Fibroblast of villous mesenchyme (primary cell): ENCODE results near the gene PKM. TPM values are rescaled to one million over a fixed set of nuclear protein-coding genes. Genes with fewer than 3 reads are reported as not detected.
A peak's percentile ranks its signal among the peaks of the same experiment; 100 is the strongest.

ENCODE experiments used
- DNase-seq: peaks from one replicate; pipeline ENCODE4 v3.0.0-alpha.2; 2010; ENCODE audit warnings: low read depth
- H3K4me3 ChIP-seq: 2 replicates; pipeline ENCODE4 v1.5.1; 2011; ENCODE audit warnings: low read depth, mild to moderate bottlenecking, low read length
- total RNA-seq: library from RNA; depleted of rRNA; stranded (reverse); fragments of >200 nt; gene quantifications from 2 replicates; pipeline ENCODE4 v1.2.3, GENCODE V29; 2012
- TF ChIP-seq, protein P1 (sequence below): IDR thresholded peaks from 2 replicates; pipeline ENCODE4 v1.5.1; 2012; ENCODE audit warnings: low read depth, mild to moderate bottlenecking, low read length; ENCODE audit not compliant: insufficient read depth

PKM gene
- total RNA-seq, 1 donor: 2,239 TPM

DNA sequence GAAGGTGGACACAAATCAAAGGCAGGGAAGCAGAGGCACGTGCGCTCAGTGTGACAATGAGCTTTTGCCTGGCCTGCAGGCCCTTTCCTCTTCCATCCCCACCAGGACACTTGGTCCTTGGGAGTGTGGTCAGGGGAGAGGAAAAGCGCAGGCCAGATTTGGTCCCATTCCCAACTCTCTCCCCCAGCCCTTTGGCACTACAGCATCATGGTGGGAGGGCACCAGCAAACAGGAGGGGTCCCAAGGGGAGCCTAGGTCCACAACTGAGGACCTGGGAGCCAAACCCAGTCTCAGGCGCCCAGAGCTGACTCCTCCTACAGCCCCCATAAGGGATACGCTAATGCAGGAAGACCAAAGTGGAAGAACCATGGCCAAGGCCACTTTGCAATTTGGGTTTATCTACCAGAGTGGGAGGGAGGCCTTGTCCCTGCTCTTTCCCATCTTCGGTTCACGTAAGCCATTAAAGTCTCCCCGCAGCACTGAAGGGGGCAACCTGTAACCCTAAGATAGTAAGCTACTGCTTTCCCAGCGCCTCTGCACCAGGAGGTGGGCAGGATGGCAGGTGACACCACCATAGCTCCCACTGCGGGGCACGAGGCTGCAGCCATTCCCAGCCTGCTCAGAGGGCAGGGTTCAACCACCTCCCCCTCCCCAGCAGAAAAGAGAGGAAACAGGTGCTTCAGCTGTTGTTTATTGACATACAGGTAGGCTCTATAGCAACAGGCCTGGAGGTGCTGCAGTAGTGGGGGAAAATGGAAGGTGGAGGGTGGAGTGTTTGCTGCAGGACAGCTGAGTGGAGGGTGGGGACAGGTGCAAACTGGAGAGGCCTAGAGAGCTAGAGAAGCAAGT is 32.4 kb downstream of the PKM start:
- no peak overlapping the region for H3K4me3 ChIP-seq
- TF ChIP-seq, protein P1, sequence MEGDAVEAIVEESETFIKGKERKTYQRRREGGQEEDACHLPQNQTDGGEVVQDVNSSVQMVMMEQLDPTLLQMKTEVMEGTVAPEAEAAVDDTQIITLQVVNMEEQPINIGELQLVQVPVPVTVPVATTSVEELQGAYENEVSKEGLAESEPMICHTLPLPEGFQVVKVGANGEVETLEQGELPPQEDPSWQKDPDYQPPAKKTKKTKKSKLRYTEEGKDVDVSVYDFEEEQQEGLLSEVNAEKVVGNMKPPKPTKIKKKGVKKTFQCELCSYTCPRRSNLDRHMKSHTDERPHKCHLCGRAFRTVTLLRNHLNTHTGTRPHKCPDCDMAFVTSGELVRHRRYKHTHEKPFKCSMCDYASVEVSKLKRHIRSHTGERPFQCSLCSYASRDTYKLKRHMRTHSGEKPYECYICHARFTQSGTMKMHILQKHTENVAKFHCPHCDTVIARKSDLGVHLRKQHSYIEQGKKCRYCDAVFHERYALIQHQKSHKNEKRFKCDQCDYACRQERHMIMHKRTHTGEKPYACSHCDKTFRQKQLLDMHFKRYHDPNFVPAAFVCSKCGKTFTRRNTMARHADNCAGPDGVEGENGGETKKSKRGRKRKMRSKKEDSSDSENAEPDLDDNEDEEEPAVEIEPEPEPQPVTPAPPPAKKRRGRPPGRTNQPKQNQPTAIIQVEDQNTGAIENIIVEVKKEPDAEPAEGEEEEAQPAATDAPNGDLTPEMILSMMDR: no peak
- no peak for DNase-seq

DNA sequence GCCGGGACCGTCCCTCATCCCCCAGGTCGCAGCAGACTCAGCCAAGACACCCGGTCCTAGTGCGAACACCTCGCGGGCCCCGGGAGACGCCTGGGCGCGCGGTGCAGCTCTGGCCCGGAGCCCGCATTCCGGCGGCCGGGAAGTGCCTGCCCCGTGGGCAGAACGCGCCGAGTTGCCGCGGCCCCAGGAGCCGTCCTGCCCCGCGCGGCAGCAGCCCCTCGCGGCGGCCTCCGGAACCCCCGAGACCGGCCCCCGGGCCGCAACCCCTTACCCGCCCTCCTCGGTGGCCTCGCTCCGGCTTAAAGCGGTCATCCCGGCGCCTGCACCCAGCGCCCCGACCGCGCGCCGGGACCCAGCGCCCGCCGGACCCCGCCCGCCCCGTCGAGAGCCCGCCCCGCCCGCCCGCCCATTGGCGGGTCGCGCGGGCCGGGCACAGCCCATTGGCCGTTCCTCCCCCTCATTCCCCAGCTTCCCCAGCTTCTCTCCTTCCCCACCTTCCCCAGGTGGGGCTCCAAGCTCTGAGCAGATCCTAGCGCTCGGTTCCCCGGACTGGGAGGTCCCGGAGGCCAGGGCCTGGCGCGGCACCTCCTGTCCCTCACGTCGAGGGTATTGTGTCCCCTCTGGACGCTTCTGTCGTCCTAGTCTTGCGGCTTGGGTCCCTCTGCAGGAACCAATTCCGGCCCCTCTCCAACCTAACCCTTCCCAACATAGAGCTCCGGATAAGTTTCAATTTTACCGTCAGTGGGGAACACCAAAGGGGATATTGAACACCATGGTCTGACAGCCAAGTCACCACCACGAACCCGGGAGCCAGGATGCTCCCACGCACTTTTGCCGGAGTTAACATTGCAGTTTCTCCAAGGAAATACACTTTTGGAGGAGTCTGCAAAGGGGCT is 33.3 kb downstream of the PKM start, which contains the start of gene GRAMD2A:
TSS of gene GRAMD2A (minus strand) at position 328 of the 896 bp plus-strand sequence.
- peak; percentile 22 for DNase-seq
- H3K4me3 ChIP-seq: peak within 1 kb of the TSS; percentile 43
- TF ChIP-seq, protein P1: no peak

DNA sequence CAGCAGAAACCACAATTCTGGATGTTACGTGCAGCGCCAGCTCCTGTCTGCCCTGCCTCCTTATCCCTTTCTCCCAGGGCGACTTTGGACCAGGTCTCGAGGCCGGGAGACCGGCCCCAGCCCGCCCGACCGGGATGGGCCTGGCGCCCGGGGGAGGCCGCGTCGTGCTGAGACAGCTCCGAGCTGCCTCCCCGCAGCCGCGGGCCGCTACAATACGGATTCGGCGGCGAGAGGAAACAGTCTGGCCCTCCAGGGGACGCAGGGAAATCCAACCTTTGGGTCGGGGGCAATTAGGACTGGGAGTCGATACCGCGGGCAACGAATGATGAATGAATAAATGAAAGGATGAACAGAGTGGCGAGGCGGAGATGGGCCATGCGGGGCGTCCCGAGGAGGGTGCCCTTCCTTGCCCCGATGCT is 33.9 kb downstream of the PKM start:
- DNase-seq: no peak
- H3K4me3 ChIP-seq: peak overlapping the region; percentile 43
- TF ChIP-seq, protein P1: no peak

DNA sequence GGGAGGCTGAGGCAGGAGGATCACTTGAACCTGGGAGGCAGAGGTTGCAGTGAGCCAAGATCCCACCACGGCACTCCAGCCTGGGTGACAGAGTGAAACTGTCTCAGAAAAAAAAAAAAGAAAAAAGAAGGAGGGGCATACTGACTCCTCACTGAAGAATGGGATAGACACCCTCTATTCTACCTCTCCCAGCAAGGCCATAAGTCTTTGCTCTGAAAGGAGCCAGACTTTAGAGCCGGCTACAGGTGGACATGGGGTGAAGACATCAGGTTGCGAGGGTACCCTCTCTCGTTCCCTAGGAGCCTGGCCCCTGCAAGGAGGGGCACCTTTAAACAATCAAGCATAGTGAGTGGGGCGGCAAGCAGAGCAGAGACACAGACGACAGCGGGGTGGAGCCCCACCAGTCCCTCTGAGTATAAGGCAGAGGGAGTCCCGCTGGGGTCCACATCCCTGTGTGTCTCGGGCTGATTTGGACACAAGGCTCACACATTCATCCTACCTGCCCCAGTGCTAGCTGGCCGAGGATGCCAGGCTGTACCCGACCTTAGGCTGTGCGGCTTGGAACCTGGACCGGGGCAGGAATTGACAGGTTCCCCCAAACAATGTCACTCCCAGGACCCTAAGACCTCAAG is 34.5 kb downstream of the PKM start:
- no peak for DNase-seq
- TF ChIP-seq, protein P1: no peak
- no peak overlapping the region for H3K4me3 ChIP-seq

DNA sequence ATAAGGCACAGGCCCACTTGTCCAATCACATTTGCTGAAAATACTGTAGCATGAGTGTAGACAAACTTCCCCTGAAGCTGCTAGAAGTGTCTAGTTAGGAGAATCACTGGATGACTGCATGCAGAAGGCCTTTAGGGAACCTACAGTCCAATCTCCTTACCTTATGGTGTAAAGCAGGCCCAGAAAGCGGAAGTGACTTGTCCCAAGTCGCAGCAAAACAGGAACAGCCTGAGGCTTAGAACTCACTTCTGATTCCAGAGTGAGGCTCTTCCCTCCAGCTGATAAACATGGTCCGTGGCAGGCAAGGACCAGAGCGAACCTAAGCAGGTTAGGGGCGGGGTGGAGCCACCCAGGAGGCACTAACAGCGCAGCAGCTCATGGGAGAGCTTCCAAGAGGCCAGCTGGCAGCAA is 35.9 kb downstream of the PKM start:
- TF ChIP-seq, protein P1: no peak
- DNase-seq: no peak
- H3K4me3 ChIP-seq: no peak overlapping the region

DNA sequence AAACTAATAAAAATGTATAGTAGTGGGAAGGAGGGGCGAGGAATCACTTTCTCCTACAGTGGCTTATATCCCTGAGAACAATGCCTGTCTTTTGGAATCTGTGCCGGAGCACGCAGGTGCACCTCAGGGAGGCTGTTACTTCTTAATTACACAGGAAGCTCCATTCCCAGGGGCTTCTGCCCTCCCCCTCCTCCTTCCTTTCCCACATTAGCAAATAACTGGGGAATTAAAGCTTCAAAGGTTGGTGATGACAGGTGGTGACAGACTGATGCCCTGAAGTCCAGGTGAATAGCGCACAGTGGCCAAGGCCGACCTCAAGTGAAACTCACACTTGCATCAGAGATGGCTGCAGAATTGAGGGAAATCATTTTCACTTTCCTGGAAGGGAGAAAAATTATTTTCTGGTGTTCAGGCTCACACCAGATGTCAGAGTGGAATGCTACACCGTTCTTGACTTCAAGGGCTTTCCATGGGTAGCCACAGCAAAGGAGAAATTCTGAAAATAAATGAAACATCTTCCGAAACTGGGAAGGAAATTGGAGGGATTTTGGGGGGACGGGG is 37.1 kb downstream of the PKM start:
- no peak overlapping the region for H3K4me3 ChIP-seq
- DNase-seq: no peak
- TF ChIP-seq, protein P1: no peak
